ENCODE results near the gene CCT5. TPM values are rescaled to one million over a fixed set of nuclear protein-coding genes. Genes with fewer than 3 reads are reported as not detected.

Gene CCT5
- 152 TPM for polyA plus RNA-seq (ENCODE audit: insufficient read length)

GRCh38 chr5:10249948-10250805 lies at the start of gene CCT5:
CCT5 (plus strand) TSS chr5:10250280; CDS start chr5:10250341, 61 bp downstream.
- peak; percentile 95 for DNase-seq

DNA sequence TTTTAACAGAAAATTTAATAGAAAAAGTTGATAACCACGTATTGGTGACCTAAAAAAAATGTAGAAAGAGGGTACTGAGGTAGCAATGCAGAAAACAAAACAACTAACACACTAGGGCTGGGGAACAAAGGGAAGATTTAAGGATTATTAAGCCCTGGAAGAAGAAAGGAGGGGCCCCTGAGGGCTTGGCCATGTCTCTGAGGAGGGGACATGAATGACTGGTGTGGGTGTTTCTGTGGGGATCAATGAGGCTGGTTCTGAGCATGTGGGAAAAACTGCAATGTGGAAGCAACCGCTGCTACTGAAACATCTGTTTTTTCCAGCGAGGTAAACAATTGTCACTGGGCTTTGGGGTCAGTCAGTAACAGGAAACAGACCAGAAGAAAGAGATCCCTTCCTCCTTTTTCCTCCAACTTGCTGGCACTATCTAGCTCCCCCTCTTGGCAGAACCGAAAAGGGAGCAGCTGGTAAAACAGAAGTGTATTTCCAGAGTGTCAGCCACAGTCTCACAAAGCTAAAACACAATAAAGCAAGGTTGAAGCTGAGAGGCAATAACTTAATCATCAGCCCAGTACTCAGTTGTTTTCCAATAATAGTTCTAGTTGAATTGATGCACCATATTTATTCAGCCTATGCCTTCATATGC lies 48.7 kb upstream of the CCT5 start:
- DNase-seq = no peak

DNA sequence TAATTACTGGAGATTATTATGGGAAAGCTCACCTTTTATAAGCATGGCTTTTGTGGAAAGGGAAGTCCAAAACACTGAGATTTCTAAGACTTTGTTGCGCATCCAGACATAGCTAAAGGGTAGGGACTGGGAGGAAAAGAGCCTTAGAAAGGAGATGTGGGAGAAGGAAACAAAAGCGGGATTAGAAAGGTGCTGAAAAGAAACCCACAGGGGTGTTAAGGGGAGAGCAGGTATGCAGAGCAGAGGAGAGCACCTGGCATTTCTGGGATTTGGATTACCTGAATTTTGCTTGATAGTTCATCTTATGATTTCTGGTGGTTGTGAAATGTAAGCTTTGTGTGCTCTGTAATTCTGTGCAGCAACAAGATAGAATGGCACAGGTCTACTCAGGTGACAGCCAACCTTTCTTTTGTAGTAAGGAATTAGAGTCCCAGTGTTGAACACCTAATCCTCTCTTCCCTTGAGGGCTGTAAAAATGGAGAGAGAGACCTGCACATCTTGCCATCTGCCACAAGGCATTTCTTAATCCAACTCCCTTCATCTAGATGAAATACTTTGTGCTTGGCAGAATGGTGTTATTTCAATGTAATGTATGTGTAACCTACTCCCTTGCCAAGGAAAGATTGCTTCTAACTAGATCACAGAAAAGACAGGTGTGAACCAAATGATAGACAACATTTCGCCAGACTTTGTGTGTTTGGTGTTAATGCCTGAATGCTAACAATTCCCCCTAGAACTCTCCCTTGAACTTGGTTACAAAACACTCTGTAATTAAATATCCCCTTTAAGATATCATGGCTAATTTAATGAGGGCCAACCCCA lies 47.8 kb upstream of the CCT5 start:
- no peak for DNase-seq

DNA sequence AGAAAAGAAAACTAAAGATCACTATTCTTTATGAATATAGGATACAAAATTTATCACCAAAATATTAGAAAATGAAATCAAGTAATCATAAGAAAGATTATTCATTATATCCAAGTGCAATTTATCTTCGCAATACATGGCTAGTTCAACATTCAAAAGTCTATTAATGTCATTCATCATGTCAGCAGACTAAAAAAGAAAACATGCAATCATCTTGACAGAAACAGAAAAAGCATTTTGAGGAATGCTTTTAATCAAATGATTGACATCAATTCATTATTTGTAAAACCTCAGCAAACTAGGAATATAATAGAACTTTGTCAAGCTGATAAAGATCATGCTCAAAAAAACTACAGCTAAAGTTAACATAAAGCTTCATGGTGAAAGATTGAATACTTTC lies 41.1 kb upstream of the CCT5 start:
- DNase-seq = no peak

DNA sequence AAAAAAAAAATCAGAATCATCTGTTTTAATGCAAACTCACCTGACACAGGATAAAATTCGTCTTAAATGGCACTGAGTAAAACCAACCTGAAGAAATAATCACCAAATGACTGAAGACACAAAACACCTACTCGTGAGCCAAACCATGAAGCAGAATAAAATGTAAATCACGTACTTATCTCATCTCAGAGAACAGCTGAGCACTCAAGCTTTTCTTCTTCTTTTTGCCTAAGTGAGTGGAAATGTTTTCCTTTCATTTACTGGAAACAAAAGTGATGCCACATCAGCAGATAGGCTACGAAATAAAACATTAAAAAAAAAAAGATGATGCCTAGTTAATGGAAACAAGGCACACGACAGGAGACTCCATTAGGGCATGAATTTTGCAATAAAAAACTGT lies 36.8 kb upstream of the CCT5 start:
- no peak for DNase-seq

- DNase-seq = no peak
Measured at GRCh38 chr5:10214041-10214440, 36.0 kb upstream of the CCT5 start.

- DNase-seq = no peak
Measured at GRCh38 chr5:10215366-10215765, 34.7 kb upstream of the CCT5 start.

- DNase-seq = no peak
Measured at GRCh38 chr5:10216107-10216506, 34.0 kb upstream of the CCT5 start.

DNA sequence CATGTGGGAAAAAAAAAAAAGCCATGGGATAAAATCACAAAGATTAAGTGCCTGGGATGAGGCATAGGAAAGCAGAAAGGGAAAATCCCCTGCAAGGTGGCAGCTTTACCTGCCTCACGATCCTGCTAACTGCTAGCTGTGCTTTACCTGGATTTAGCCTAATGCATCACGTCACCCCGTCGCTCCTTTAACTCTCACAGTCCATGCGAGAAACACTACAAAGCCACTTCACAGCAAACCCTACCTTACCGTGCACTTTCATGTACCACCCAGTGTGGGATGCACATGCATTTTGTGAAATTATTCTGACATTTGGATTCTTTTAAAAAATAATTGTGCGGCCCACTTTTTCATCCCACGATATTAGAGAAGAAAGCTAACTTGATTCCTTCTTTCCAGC lies 31.4 kb upstream of the CCT5 start:
- DNase-seq = no peak

DNA sequence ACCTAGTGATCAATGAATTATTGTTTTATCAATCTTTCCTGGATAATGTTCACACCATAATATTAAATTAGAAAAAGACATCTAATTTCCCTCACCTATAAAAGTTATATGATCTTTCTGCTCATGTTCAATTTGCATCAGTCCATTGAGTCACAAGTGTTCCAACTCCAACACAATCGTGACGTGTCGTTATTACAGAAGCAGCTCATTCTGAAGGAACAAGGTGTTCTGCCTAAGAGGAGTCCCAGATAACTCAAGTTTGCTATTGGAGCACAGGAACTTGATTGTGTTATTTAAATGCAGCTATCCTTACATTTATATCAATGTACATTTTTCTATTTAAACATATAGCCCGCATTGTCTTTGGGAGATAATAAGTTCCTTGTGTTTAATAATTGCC lies 31.0 kb upstream of the CCT5 start:
- DNase-seq = no peak

- peak; percentile 20 for DNase-seq
Measured at GRCh38 chr5:10220248-10220647, 29.8 kb upstream of the CCT5 start.

DNA sequence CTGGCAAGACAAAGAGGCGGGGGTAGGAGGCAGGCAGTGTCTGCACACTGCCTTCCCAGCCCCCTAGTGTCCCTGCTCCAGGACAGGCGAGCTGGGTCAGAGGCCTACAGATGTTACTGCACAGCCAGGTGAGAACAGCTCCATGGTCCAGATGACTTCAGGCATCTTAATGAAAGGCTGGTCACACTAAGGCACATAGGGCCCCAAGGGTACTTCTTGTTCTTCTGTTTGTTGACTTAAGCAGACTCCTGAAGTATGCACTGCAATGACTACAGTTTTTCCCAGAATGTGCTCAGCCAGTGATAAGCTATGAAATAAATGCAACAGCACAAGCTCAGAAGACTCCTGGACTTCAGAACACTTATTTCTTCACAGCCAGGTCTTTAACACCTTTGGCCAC lies 27.8 kb upstream of the CCT5 start:
- no peak for DNase-seq

DNA sequence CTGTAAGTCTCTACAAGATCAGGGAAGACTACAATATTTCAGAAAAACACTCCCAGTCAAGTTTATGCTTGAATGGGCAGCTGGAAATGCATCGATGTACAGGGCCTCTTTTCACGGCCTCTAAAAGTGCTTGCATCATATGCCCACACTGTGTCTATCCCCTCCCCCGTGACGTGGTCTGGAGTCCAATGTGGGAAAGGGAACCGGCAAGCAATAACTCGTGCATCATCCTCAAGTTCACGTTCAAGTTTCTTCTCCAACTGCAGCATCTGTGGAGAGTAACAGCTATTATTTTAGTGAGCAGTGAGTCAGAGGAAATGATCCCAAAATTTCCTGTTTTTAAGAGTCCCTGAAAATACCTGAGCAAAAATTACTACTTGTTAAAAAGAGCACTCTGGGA lies 22.7 kb upstream of the CCT5 start:
- no peak for DNase-seq

DNA sequence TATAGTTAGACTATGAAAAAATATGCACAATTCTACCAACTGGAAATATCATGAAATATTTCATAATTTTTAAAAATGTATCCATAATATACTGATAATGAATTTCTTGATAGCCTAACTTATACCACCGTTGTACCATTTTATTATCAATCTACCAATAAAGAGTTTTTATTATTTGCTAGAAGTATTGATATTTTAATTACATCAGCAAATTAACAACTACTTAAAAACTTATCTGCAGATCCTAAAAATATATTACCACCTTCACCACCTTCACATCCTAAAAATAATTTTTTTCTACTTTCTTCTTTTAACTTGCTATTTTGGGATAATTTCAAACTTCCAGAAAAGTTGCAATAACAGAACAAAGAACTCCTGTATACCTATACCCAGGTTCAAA lies 21.8 kb upstream of the CCT5 start:
- DNase-seq = no peak

DNA sequence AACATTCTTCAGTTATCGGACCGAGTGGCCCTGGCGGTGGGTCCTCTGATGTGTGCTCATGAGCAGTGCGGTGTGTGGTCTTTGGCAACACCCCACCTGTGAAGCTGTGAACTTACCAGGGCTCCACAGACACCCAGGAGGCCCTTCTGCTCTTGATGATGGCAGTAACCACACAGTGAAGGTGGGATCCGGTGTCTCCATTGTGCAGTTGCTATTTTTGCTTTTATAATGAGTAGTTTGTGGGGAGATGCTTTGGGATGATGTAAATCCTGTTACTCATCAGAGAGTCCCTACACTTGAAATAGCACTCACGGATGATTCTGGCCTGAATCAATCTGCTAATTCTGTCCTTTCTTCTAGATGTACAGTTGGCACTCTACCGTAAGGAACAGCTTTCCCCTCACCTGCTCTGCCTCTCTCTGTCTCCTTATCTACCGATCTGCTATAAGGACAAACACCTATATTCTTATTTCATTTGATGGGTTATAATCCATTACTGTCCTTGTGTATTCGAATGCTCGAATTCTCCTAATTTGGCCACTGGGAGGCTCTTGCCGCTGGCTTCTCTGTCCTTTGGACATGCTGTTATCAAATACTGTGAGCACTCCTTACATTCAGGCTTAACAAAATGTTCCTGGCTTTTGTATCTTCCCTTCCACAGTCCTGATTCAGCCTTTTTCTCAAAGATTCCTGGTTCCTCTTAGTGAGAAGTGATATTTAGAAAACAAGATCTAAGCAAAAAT lies 20.6 kb upstream of the CCT5 start:
- DNase-seq = no peak

DNA sequence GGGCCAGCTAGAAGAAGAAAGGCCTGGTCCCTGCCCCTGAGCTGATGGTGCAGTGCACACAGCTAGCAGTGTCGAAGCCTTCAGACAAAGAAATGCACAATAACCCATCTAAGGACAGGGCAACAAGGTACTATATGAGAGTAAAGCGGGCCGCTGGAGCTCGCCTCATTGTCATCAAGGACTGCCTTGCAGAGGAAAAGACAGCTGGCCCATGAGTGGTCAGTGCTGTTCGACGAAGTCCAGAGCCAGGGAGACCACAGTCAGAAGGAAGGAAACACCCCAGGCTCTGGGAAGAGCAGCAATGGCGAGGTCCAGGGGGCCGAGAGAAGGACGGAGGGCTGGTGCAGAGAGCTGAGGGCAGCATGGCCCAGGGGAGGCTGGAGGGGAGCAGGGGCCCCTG lies 17.7 kb upstream of the CCT5 start:
- DNase-seq = no peak

- DNase-seq = no peak
Measured at GRCh38 chr5:10233011-10233410, 17.1 kb upstream of the CCT5 start.

GRCh38 chr5:10233505-10233904 lies 16.6 kb upstream of the CCT5 start:
- DNase-seq = no peak

GRCh38 chr5:10235350-10235749 lies 14.7 kb upstream of the CCT5 start:
- no peak for DNase-seq

DNA sequence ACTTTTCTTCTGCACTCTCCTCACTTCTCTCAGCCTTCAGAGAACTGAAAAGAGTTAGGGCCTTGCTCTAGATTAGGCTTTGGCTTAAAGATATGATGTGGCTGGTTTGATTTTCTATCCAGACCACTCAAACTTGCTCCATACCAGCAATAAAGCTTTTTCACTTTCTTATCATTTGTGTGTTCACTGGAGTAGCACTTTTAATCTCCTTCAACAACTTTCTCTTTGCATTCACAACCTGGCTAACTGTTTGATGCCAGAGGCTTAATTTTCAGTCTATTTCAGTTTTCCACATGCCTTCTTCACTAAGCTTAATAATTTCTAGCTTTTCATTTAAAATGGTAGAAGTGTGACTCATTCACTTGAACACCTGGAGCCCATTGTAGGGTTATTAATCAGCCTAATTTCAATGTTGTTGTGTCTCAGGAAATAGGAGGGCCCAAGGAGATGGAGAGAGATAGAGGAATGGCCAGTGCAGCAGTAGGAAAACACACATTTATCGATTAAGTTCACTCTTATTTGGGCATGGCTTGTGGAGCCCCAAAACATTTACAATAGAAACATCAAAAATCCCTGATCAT lies 6.3 kb upstream of the CCT5 start:
- DNase-seq = no peak

- DNase-seq = no peak
Measured at GRCh38 chr5:10244342-10244944, 5.6 kb upstream of the CCT5 start.

DNA sequence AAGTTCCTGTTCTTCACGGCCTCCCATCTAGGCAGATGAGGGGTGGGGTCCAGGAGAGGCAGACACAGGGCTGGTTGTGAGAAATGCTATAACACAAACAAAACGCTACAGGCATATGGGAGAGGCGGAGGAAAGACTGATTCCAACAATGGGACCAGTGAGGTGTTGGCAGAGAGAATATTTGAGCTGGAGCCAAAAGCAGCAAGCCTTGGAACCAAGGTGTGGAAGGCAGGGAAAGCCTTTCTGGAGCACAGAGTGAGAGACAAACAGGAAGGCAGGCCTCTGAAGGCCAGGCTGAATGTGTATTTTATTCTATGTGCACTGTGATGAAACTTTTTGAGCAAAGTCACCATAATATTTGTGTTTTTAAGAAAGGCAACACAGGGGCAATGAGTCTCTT lies 3.3 kb upstream of the CCT5 start:
- DNase-seq = no peak
